Neural progenitor cell (in vitro differentiated cells): Measurements from ENCODE around the gene XPR1. TPM values are rescaled to one million over a fixed set of nuclear protein-coding genes. Genes with fewer than 3 reads are reported as not detected.

Experiments used
- DNase-seq: peaks from one replicate; pipeline ENCODE4 v3.0.0-alpha.2; 2016; ENCODE audit warnings: low spot score
- H2AFZ ChIP-seq: fragments of 200-600 bp; sonication (generic); replicated peaks from 2 replicates; pipeline ENCODE4 v1.6.1; 2016; ENCODE audit warnings: antibody characterized with exemption
- H3F3A ChIP-seq: fragments of 200-600 bp; sonication (generic); 2 replicates; pipeline ENCODE4 v1.6.1; 2016; ENCODE audit warnings: antibody characterized with exemption, low read depth
- H3K27ac ChIP-seq: fragments of 200-600 bp; sonication (generic); 2 replicates; pipeline ENCODE4 v1.5.1; 2016; ENCODE audit warnings: mild to moderate bottlenecking
- H3K27me3 ChIP-seq: fragments of 200-600 bp; sonication (generic); 2 replicates; pipeline ENCODE4 v1.6.1; 2016; ENCODE audit warnings: mild to moderate bottlenecking, moderate library complexity
- H3K36me3 ChIP-seq: fragments of 200-600 bp; sonication (generic); 2 replicates; pipeline ENCODE4 v1.5.1; 2016
- H3K4me1 ChIP-seq: fragments of 200-600 bp; sonication (generic); 2 replicates; pipeline ENCODE4 v1.6.1; 2016; ENCODE audit warnings: mixed run types
- H3K4me2 ChIP-seq: fragments of 200-600 bp; sonication (generic); 2 replicates; pipeline ENCODE4 v1.6.1; 2016
- H3K4me3 ChIP-seq: fragments of 200-600 bp; sonication (generic); 2 replicates; pipeline ENCODE4 v1.5.1; 2016
- H3K79me2 ChIP-seq: fragments of 200-600 bp; sonication (generic); 2 replicates; pipeline ENCODE4 v1.6.1; 2016; ENCODE audit warnings: low read depth
- H3K9ac ChIP-seq: fragments of 200-600 bp; sonication (generic); 2 replicates; pipeline ENCODE4 v1.6.1; 2016
- H3K9me3 ChIP-seq: fragments of 200-600 bp; sonication (generic); 2 replicates; pipeline ENCODE4 v1.5.1; 2016; ENCODE audit warnings: low read depth
- H4K20me1 ChIP-seq: fragments of 200-600 bp; sonication (generic); 2 replicates; pipeline ENCODE4 v1.6.1; 2016; ENCODE audit warnings: low read depth
- H3K27ac Mint-ChIP-seq: 3 replicates; pipeline ENCODE4 v1.8.0; 2021; ENCODE audit warnings: mixed read lengths
- H3K27me3 Mint-ChIP-seq: 2 replicates; pipeline ENCODE4 v1.8.0; 2022; ENCODE audit warnings: low read depth, mild to moderate bottlenecking, inconsistent platforms, moderate library complexity, mixed read lengths; ENCODE audit not compliant: insufficient read depth
- H3K36me3 Mint-ChIP-seq: 3 replicates; pipeline ENCODE4 v1.8.0; 2021; ENCODE audit warnings: mixed read lengths
- H3K4me1 Mint-ChIP-seq: 3 replicates; pipeline ENCODE4 v1.8.0; 2021; ENCODE audit warnings: mixed read lengths
- H3K4me3 Mint-ChIP-seq: 3 replicates; pipeline ENCODE4 v1.8.0; 2021; ENCODE audit warnings: mild to moderate bottlenecking, moderate library complexity, mixed read lengths
- H3K9me3 Mint-ChIP-seq: 3 replicates; pipeline ENCODE4 v1.8.0; 2020; ENCODE audit warnings: mixed read lengths
- EZH2 ChIP-seq: fragments of 200-600 bp; sonication (generic); IDR thresholded peaks from 2 replicates; pipeline ENCODE4 v1.6.1; 2017; ENCODE audit warnings: antibody characterized with exemption, mild to moderate bottlenecking, moderate library complexity
- EZH2phosphoT487 ChIP-seq: fragments of 200-600 bp; sonication (generic); IDR thresholded peaks from 2 replicates; pipeline ENCODE4 v1.6.1; 2017; ENCODE audit warnings: antibody characterized with exemption
- total RNA-seq: library from RNA; depleted of rRNA; stranded (reverse); fragments of >200 nt; gene quantifications from 2 replicates; pipeline ENCODE4 v1.2.3, GENCODE V29; 2015; ENCODE audit warnings: low replicate concordance
- TF ChIP-seq, protein P1 (sequence below): fragments of 200-600 bp; sonication (generic); IDR thresholded peaks from 2 replicates; pipeline ENCODE4 v1.5.1; 2017; ENCODE audit warnings: antibody characterized with exemption, mild to moderate bottlenecking

XPR1 gene
- total RNA-seq, 1 donor from 2014 or later = 75.0 TPM

- Histone ChIP-seq H3K9ac (peak overlapping the region; percentile 56), H3K27ac (peak overlapping the region; percentile 79), H2AFZ (peak overlapping the region; percentile 96), H4K20me1 (peaks cover 31% of the 10 kb centered on the region), H3K4me2 (peak overlapping the region; percentile 99), H3K79me2 (peaks cover 52% of the 10 kb centered on the region), H3K27me3 (no peaks in the 10 kb centered on the region), H3K4me1 (peaks cover 32% of the 10 kb centered on the region), H3K36me3 (no peaks in the 10 kb centered on the region), H3K9me3 (no peaks in the 10 kb centered on the region), H3K4me3 (peak overlapping the region; percentile 82), H3F3A (peaks cover 12% of the 10 kb centered on the region)
- H3K9me3 Mint-ChIP-seq = peaks cover 3% of the 10 kb centered on the region
- peak; percentile 84 for DNase-seq
- no peak overlapping the region for H3K27ac Mint-ChIP-seq
- H3K27me3 Mint-ChIP-seq = peaks cover 7% of the 10 kb centered on the region
- H3K36me3 Mint-ChIP-seq = peaks cover 8% of the 10 kb centered on the region
- no peak for TF ChIP-seq EZH2phosphoT487
- peak; percentile 51 for TF ChIP-seq EZH2
- TF ChIP-seq, protein P1, sequence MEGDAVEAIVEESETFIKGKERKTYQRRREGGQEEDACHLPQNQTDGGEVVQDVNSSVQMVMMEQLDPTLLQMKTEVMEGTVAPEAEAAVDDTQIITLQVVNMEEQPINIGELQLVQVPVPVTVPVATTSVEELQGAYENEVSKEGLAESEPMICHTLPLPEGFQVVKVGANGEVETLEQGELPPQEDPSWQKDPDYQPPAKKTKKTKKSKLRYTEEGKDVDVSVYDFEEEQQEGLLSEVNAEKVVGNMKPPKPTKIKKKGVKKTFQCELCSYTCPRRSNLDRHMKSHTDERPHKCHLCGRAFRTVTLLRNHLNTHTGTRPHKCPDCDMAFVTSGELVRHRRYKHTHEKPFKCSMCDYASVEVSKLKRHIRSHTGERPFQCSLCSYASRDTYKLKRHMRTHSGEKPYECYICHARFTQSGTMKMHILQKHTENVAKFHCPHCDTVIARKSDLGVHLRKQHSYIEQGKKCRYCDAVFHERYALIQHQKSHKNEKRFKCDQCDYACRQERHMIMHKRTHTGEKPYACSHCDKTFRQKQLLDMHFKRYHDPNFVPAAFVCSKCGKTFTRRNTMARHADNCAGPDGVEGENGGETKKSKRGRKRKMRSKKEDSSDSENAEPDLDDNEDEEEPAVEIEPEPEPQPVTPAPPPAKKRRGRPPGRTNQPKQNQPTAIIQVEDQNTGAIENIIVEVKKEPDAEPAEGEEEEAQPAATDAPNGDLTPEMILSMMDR = peak; percentile 47
- peaks cover 19% of the 10 kb centered on the region for H3K4me1 Mint-ChIP-seq
- no peak overlapping the region for H3K4me3 Mint-ChIP-seq
Measured at GRCh38 chr1:180632326-180633056, 669 bp downstream of the XPR1 start.

DNA sequence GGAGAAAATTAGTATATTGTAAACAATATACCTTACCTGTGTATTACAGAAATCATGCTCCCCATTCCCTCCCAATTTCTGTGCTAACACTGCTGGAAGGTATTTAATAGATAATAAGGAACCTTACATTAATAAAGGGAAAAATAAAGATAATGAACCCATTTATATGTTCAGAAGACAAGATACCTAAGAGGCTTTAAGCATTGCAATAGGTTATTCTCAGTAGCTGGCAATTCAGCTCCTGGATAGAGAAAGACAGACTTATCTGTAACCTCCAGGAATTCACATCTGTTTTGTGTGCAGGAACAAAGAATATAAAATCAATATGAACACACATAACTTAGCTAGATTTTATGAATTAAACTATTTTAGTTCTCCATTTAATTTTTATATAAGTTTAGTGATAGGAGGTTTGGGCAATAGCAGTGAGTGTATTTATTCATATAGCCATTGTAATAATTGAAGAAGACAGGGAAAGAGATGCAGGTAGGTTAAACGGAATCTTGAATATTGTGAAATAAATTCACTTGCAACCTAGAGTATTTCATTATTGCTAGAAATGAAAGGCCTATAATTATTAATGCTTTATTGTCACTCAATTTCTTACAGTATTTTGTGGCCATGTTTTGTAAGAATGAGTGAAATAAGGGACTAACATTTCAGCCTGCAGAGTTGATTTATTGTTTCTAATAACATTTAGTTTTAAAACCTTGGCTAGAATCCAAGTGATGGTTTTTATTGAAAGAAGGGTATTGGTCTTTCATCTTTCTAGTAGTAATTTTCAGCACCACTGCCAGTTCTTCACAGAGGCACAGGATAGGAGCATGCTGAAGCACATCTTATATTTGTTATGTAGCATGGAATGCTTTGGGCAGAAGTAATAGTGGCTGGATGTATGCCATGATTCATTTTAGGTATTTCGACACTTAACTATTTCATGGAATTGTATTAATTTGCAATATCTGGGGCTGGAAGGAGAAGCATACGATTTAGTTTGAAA lies 1.5 kb downstream of the XPR1 start:
- Histone ChIP-seq H3K9me3 (no peaks in the 10 kb centered on the region), H3F3A (peaks cover 12% of the 10 kb centered on the region), H3K79me2 (peaks cover 60% of the 10 kb centered on the region), H3K9ac (peak overlapping the region; percentile 56), H3K36me3 (no peaks in the 10 kb centered on the region), H3K4me2 (peak overlapping the region; percentile 99), H2AFZ (no peak overlapping the region), H3K27ac (peak overlapping the region; percentile 79), H3K4me1 (peaks cover 32% of the 10 kb centered on the region), H3K4me3 (peak overlapping the region; percentile 82), H4K20me1 (peaks cover 31% of the 10 kb centered on the region), H3K27me3 (no peaks in the 10 kb centered on the region)
- no peak for DNase-seq
- H3K27me3 Mint-ChIP-seq = peaks cover 7% of the 10 kb centered on the region
- peaks cover 8% of the 10 kb centered on the region for H3K36me3 Mint-ChIP-seq
- H3K27ac Mint-ChIP-seq = no peak overlapping the region
- peaks cover 3% of the 10 kb centered on the region for H3K9me3 Mint-ChIP-seq
- H3K4me1 Mint-ChIP-seq = peaks cover 19% of the 10 kb centered on the region
- H3K4me3 Mint-ChIP-seq = no peak overlapping the region
- TF ChIP-seq, protein P1 = no peak
- TF ChIP-seq EZH2phosphoT487 = no peak
- no peak for TF ChIP-seq EZH2

DNA sequence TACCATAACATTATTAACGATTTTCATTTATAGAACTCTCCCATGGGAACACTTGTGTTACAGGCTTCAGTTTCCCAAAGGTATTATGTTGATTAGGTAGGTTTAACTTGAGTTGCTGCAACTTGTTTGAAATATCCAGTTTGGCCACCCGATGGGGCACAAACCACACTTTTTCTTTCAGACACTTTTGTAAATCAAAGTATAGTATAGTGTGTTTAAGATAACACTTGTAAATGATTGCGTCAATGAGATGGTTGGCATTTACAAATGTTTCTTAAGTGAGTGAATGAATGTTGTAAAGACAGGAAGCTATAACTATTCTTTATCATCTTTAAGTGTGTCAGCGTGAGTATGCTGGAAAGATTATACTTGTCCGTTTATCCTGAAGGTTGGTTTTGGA lies 4.3 kb downstream of the XPR1 start:
- H3K36me3 Mint-ChIP-seq = peaks cover 20% of the 10 kb centered on the region
- H3K9me3 Mint-ChIP-seq = peaks cover 8% of the 10 kb centered on the region
- H3K4me1 Mint-ChIP-seq = peaks cover 12% of the 10 kb centered on the region
- Histone ChIP-seq H3K36me3 (no peaks in the 10 kb centered on the region), H3K4me3 (no peak overlapping the region), H3K4me1 (peaks cover 48% of the 10 kb centered on the region), H3K9ac (no peak overlapping the region), H3K27ac (no peak overlapping the region), H2AFZ (no peak overlapping the region), H4K20me1 (peaks cover 37% of the 10 kb centered on the region), H3K79me2 (peaks cover 88% of the 10 kb centered on the region), H3K4me2 (no peak overlapping the region), H3F3A (peaks cover 22% of the 10 kb centered on the region), H3K27me3 (no peaks in the 10 kb centered on the region), H3K9me3 (no peaks in the 10 kb centered on the region)
- DNase-seq = no peak
- H3K4me3 Mint-ChIP-seq = no peak overlapping the region
- H3K27me3 Mint-ChIP-seq = peaks cover 7% of the 10 kb centered on the region
- TF ChIP-seq, protein P1 = peak; percentile 22
- TF ChIP-seq EZH2phosphoT487 (no peak), EZH2 (no peak)
- H3K27ac Mint-ChIP-seq = no peak overlapping the region
